ENCODE data around the gene TBC1D24.
"Not testable (repeated sequence)": the region's sequence is repeated elsewhere in the genome, so short reads cannot be mapped to it uniquely, and the experiment has no call there.

Gene TBC1D24

GRCh38 chr16:2474877-2475412 is at the start of gene TBC1D24:
TBC1D24 (plus strand) TSS chr16:2475127; CDS start chr16:2496149, 21,022 bp downstream.
- DNase-seq: no peak

GRCh38 chr16:2425825-2426430 is 49.0 kb upstream of the TBC1D24 start:
- DNase-seq: no peak

- DNase-seq: no peak
Measured at GRCh38 chr16:2426941-2427361, 48.0 kb upstream of the TBC1D24 start.

GRCh38 chr16:2427526-2427925 is 47.4 kb upstream of the TBC1D24 start:
- DNase-seq: no peak

- DNase-seq: no peak
Measured at GRCh38 chr16:2428051-2428783, 46.7 kb upstream of the TBC1D24 start.

GRCh38 chr16:2428784-2429033 is 46.2 kb upstream of the TBC1D24 start:
- DNase-seq: no peak

GRCh38 chr16:2429034-2429770 is 45.7 kb upstream of the TBC1D24 start, which contains the start of gene CCNF:
CCNF (plus strand) TSS chr16:2429447; CDS start chr16:2429482, 35 bp downstream.
- peak; percentile 44 for DNase-seq

- no peak for DNase-seq
Measured at GRCh38 chr16:2429771-2430663, 44.9 kb upstream of the TBC1D24 start.

GRCh38 chr16:2432286-2432685 is 42.6 kb upstream of the TBC1D24 start:
- DNase-seq: no peak

- DNase-seq: no peak
Measured at GRCh38 chr16:2432801-2433505, 42.0 kb upstream of the TBC1D24 start.

GRCh38 chr16:2435236-2435635 is 39.7 kb upstream of the TBC1D24 start:
- DNase-seq: not testable (repeated sequence)

GRCh38 chr16:2436110-2436509 is 38.8 kb upstream of the TBC1D24 start:
- no peak for DNase-seq

- no peak for DNase-seq
Measured at GRCh38 chr16:2437032-2437790, 37.7 kb upstream of the TBC1D24 start.

- DNase-seq: no peak
Measured at GRCh38 chr16:2438121-2438520, 36.8 kb upstream of the TBC1D24 start.

- DNase-seq: no peak
Measured at GRCh38 chr16:2439598-2439997, 35.3 kb upstream of the TBC1D24 start.

GRCh38 chr16:2441143-2441804 is 33.7 kb upstream of the TBC1D24 start:
- not testable (repeated sequence) for DNase-seq

GRCh38 chr16:2443555-2443954 is 31.4 kb upstream of the TBC1D24 start:
- no peak for DNase-seq

- DNase-seq: no peak
Measured at GRCh38 chr16:2447920-2448583, 26.9 kb upstream of the TBC1D24 start.

GRCh38 chr16:2449118-2449517 is 25.8 kb upstream of the TBC1D24 start:
- no peak for DNase-seq

GRCh38 chr16:2450535-2450934 is 24.4 kb upstream of the TBC1D24 start:
- DNase-seq: no peak

All from NCI-H1436 treated with DMSO at 0.1 percent for 48 hours (cell line).